GM19043 (cell line): ENCODE data around the gene CDC20B.
"Not testable (repeated sequence)": the region's sequence is repeated elsewhere in the genome, so short reads cannot be mapped to it uniquely, and the experiment has no call there.

Source experiments
- ATAC-seq: cut with Tn5 transposase; IDR thresholded peaks from one replicate; pipeline ENCODE4 v1.9.1; 2021; ENCODE audit warnings: low read depth; ENCODE audit not compliant: unreplicated experiment

The CDC20B gene

DNA sequence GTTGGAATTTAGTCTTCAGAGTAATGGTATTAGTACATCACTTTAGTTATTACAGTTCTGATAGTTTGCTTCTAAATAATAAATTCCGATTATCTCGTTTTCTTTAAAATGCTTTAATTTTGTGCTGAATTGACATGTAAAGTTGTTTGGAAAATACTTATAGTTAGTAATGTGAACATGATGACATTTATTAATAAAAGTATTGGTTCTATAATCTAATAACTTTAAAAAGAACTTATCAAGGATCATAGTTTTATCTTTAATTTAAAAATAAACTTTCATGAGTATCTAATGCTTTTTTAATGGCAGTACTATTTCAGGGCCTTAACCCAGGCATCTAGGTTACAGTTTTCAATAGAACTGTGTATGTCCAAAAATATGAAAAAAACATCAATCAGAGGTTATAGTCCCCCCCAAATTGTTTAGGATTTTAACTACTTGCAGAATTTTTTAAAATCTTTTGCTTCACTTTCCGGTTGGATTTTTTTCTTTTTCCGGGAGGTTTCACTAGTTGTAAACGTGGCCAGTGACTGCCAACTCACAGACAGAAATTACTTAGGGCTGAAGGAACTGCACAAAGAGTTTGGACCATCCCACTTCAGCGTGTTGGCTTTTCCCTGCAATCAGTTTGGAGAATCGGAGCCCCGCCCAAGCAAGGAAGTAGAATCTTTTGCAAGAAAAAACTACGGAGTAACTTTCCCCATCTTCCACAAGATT is 12.3 kb downstream of the CDC20B start:
- no peak for ATAC-seq

DNA sequence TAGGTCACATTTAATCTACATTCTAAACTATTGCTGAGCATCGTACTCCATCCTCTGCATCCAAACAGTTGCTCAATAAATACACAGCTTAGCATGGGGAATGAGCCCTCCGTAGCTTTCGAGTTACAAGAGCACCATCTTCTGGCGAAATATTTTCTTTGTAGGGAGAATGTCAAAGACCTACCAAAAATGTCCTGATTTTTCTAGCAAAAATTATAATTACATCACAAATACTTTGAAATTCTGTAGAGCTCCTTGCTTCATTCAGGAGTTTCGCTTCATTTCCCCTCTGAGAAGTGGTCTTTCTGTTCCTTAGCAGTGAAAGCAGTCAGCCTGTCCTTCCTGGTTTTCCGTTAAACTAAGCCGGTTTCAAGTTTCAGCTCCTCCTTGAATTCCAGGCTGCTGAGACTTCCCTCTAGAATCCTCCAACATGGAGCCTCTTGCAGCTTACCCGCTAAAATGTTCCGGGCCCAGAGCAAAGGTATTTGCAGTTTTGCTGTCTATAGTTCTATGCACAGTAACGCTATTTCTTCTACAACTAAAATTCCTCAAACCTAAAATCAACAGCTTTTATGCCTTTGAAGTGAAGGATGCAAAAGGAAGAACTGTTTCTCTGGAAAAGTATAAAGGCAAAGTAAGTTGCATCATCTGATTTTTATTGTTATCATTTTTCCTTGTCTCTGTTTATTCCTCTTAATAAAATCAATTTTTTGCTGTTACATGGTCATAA is 13.0 kb downstream of the CDC20B start, which contains the start of gene GPX8:
Gene GPX8, plus strand, starts transcription at position 409 of the 730 bp plus-strand sequence. Its CDS starts 22 bp downstream, at position 431.
- no peak for ATAC-seq

GRCh38 chr5:55154873-55155272 is 18.1 kb downstream of the CDC20B start:
- no peak for ATAC-seq

DNA sequence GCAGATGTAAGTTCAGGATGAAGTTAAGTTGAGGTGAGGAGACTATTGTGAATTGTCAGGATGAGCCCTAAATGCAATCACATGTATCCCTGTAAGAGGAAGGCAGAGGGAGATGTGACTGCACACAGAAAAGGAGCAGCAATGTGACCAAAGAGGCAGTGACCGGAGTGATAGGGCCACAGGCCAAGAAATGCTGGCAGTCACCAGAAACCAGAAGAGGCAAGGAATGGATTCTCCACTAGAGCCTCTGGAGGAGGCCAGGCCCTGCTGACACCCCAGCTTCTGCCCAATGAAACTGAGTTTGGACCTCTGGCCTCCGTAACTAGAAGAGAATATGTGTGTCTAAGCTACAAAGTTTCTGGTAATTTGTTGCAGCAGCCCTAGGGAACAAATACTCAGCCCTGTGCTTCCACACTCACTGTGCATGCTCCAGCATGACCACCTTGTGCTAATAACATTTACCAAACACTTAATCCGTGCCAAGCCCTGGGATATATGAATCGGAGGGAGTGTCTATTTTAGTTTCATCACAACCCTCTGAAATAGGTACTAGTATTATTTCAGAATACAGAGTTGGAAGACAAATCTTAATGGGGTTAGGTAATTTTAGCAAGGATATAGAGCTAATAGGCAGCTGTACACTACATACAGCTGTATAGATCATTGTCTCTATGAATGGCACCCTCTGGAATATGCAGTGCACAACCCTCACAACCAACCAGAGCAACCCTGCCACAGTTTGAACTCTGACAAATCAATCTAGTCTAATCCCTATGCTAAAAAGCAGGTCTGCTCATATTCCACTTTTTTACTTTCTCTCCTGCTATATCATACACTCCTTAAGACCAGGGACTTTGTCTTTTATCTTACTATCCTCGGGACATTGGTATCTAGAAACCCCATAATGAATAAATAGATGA is 20.8 kb downstream of the CDC20B start:
- no peak for ATAC-seq

DNA sequence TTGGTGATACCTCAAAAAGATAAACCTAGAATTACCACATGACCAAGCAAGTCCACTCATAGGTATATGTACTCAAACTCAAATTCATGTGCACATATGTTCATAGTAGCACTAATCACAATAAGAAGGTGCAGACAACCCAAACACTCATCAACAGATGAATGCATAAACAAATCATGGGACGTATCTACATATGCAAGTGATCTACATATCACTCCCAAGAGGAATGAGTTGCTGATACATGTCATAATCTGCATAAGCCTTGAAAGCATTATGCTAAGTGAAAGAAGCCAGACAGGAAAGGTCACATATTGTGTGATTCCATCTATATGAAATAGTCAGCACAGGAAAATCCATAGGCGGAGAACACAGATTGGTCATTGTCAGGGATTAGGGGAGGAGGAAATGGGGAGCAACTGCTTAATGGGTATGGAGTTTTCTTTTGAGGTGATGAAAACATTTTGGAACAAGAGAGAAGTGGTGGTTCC is 23.6 kb downstream of the CDC20B start:
- ATAC-seq, result no peak

- peak; percentile 89 for ATAC-seq
These were observed 26.3 kb downstream of the CDC20B start for GRCh38 chr5:55146543-55147151.

- no peak for ATAC-seq
These were observed 26.9 kb downstream of the CDC20B start for GRCh38 chr5:55146080-55146479.

DNA sequence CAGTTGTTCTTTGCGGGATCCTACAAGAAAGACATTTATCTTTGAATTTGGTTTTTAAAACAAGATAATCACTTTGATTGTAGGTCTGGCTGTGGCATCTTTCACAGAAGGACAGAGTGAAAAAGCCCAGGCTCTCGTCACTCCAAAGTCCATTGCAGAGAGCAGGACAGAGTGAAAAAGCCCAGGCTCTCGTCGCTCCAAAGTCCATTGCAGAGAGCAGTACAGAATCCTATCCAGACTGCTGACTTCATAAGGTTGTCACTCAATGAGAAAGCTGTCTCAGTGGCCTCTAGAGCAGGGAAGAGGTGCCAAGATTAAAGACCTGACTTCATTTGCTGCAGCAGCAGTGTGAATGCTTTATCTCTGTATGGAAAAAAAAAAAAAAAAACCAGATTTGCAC is 29.4 kb downstream of the CDC20B start:
- no peak for ATAC-seq

- no peak for ATAC-seq
These were observed 30.9 kb downstream of the CDC20B start for GRCh38 chr5:55141945-55142690.

DNA sequence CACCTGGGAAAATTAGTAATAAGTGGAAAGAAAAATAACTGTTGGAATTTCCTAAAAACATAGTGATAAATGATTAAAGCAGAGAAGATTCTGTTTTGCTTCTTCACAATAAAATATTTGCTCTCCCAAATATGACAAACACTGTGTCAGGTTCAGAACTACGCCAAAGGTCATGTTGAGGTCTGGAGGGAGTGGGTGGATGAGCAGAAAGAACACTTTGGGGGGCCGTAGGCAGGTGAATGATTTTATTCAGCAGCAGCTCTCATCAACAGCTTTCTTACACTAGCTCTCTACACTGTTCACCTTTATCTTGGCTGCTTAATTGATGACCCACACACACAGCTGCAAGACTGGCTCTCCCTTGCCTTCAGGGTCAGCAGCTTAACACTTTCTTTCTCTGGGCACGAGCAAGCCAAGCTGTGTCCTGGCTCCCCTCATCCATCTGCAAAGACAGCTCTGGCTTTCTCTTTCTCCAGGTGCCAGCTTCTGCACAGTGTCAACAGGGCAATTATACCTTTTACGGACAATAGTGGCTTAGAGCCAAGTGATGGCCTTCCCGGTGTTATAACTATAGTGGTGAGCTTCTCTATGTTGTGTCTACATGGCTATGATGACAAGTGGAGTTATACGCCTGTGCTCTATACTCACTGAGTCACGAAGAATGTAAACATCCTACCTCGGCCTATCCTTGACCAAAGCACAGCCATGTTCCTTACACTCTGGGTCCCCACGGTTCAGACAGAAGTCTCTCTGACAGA is 31.9 kb downstream of the CDC20B start:
- ATAC-seq, result no peak

DNA sequence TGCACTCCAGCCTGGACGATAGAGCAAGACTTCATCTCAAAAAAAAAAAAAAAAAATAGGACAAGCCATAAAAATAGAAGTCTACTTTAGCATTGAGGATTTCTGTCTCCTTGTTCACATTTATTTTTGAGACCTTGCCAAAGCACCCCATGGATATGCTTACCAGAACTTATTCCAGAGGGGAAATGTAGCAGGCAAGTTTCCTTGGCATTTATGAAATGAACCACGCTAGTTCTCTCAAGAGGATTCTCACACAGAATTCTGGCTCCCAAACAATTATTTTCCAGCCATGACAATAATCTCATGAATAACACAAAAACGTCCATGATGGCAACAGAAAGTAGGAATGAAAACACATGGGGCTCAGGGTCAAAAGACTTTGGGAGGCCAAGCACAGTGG is 36.5 kb downstream of the CDC20B start:
- no peak for ATAC-seq

DNA sequence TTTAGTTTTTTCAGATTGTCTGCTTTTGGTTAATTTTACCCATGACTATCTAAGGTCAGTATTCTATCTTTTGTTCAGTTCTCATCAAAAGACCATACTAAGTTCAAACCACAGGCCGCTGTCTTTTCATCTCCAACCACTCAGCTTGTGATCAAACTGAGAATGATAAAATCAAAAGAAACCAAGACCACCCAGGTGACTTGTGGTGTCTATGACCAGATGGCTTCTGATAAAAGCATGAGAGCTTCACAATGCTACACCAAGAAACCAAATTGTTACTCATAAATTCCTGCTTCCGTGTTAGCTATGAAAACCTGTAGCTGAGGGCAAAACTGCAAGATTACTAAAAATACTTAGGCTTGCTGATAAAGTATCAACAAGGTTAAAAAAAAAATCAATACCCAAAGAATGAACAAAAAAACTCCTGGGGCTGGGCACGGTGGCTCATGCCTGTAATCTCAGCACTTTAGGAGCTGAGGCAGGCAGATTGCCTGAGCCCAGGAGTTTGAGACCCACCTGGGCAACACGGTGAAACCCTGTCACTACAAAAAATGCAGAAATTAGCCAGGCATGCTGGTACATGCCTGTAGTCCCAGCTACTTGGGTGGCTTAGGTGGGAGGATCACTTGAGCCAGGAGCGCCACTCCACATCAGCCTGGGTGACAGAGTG is 38.8 kb downstream of the CDC20B start:
- no peak for ATAC-seq

DNA sequence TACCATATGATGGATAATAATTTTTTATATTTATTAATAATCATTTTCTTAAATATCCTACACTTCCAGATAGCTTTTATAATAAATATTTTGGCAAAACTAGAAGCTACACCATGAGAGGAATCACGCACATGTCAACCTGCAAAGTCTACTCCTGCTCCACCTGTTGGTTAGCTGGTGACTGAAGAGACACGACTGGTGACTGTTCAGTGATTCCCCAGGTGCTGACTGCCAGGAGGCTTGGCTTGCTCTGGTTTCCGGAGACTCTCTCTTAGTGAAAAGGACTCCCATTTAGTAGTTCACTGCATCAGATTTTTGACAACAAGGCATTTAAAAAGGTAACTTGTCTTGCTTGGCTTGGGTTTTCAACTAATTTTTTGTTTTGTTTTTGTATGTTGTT is 49.6 kb downstream of the CDC20B start:
- no peak for ATAC-seq

DNA sequence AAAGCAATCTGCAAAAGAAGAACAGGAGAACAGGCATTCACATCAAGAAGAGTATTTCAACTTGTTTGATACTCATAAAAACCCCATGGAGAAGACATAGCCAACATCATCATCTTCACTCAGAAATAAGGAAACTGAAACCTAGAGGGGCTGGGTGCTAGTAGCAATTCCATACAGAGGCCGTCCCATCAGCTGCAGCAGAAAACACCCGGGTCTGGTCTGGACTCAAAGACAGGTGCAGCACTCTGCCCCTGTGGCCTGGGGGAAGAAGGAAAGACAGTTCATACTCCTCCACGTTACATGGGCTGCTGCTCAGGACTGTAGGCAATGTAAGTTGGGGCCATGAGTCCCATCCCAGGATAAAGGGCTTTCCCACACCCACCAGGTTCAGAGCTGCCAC is 58.9 kb downstream of the CDC20B start:
- ATAC-seq, result no peak

GRCh38 chr5:55113327-55113726 is 59.6 kb downstream of the CDC20B start:
- no peak for ATAC-seq

DNA sequence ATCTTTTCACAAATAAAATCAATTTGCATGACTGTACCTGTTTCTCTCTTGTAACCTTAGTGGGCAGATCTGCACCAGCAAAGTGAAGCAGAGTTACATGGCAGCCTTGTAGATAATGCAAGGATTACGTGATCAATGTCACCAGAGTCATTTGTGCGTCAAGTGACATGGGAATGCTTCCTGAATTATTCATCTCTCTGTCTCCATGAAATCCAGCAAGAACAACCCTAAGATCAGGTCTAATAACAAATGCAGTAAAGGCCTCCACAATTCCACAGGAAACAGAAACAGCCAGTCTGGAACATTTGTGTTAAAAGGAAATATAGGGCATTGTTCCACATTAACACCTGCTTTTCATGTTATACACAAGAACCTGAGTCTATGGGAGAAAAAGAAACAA is 62.8 kb downstream of the CDC20B start:
- ATAC-seq, result no peak

DNA sequence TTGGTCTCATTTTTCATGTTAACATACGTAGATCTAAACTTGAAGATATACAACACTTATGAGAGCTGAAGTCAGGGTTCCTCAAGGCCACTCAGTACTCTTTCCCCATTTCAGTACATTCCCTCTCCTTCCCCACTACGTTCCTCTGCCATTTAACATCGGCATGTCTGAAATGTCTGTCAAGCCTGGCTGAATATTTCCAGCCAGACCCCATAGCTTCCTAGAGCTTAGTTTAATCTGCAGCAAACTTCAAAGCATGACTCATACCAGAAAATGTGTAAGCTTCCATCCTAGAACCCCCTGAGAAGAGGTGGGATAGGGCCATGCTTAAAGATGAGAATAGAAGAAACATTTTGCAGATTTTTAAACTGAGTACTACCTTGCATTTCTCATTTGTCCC is 64.3 kb downstream of the CDC20B start:
- ATAC-seq, result no peak

DNA sequence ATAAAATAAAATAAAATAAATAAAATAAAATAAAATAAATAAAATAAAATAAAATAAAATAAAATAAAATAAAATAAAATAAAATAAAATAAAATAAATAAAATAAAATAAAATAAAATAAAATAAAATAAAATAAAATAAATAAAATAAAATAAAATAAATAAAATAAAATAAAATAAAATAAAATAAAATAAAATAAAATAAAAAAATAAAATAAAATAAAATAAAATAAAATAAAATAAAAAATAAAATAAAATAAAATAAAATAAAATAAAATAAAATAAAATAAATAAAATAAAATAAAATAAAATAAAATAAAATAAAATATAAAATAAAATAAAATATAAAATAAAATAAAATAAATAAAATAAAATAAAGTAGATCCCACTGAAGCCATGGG is 67.0 kb downstream of the CDC20B start:
- ATAC-seq, result not testable (repeated sequence)
